ES-I3 (cell line): Measurements from ENCODE around the gene MTHFD1L.
"Not testable (repeated sequence)": the region's sequence is repeated elsewhere in the genome, so short reads cannot be mapped to it uniquely, and the experiment has no call there.

Experiments used
- H3K36me3 ChIP-seq: 2 replicates; pipeline ENCODE4 v1.6.1; 2013; ENCODE audit warnings: mild to moderate bottlenecking, low read length, control low read depth, moderate library complexity; ENCODE audit not compliant: insufficient read depth
- H3K4me1 ChIP-seq: 2 replicates; pipeline ENCODE4 v1.6.1; 2013; ENCODE audit warnings: mild to moderate bottlenecking, control low read depth, low read length; ENCODE audit not compliant: insufficient read depth
- H3K9ac ChIP-seq: 2 replicates; pipeline ENCODE4 v1.6.1; 2013; ENCODE audit warnings: low read depth, mild to moderate bottlenecking, low read length, moderate library complexity
- H3K9me3 ChIP-seq: 2 replicates; pipeline ENCODE4 v1.6.1; 2013; ENCODE audit warnings: mild to moderate bottlenecking, low read length, moderate library complexity; ENCODE audit not compliant: control insufficient read depth, insufficient read depth

The MTHFD1L gene

GRCh38 chr6:151075005-151075404 lies 209.5 kb downstream of the MTHFD1L start:
- H3K4me1 ChIP-seq, result no peaks in the 10 kb centered on the region
- no peaks in the 10 kb centered on the region for H3K36me3 ChIP-seq
- 0 out of 2 replicates have a peak, but pooled peaks cover 2% of the 10 kb centered on the region for H3K9me3 ChIP-seq
- H3K9ac ChIP-seq, result no peak overlapping the region

- Histone ChIP-seq H3K9me3 (0 out of 2 replicates have a peak, but pooled peaks cover 2% of the 10 kb centered on the region), H3K4me1 (no peaks in the 10 kb centered on the region), H3K9ac (no peak overlapping the region), H3K36me3 (no peaks in the 10 kb centered on the region)
Observed at GRCh38 chr6:151075527-151075926, 210.0 kb downstream of the MTHFD1L start.

GRCh38 chr6:151075930-151076555 lies 210.5 kb downstream of the MTHFD1L start:
- Histone ChIP-seq H3K9me3 (0 out of 2 replicates have a peak, but pooled peaks cover 2% of the 10 kb centered on the region), H3K9ac (no peak overlapping the region), H3K36me3 (no peaks in the 10 kb centered on the region), H3K4me1 (no peaks in the 10 kb centered on the region)

- Histone ChIP-seq H3K9ac (no peak overlapping the region), H3K36me3 (no peaks in the 10 kb centered on the region), H3K9me3 (no peaks in the 10 kb centered on the region), H3K4me1 (no peaks in the 10 kb centered on the region)
Observed at GRCh38 chr6:151078655-151079054, 213.2 kb downstream of the MTHFD1L start.

- H3K36me3 ChIP-seq, result no peaks in the 10 kb centered on the region
- no peaks in the 10 kb centered on the region for H3K4me1 ChIP-seq
- no peak overlapping the region for H3K9ac ChIP-seq
- no peaks in the 10 kb centered on the region for H3K9me3 ChIP-seq
Observed at GRCh38 chr6:151081656-151082055, 216.2 kb downstream of the MTHFD1L start.

- H3K9me3 ChIP-seq, result no peaks in the 10 kb centered on the region
- no peak overlapping the region for H3K9ac ChIP-seq
- no peaks in the 10 kb centered on the region for H3K4me1 ChIP-seq
- no peaks in the 10 kb centered on the region for H3K36me3 ChIP-seq
Observed at GRCh38 chr6:151082079-151082478, 216.6 kb downstream of the MTHFD1L start.

- H3K9ac ChIP-seq, result no peak overlapping the region
- no peaks in the 10 kb centered on the region for H3K36me3 ChIP-seq
- peaks cover 4% of the 10 kb centered on the region; the same call in 1 of the 2 replicates for H3K4me1 ChIP-seq
- H3K9me3 ChIP-seq, result no peaks in the 10 kb centered on the region
Observed at GRCh38 chr6:151084275-151084674, 218.8 kb downstream of the MTHFD1L start.

GRCh38 chr6:151087055-151087454 lies 221.6 kb downstream of the MTHFD1L start:
- not testable (repeated sequence) for H3K9me3 ChIP-seq, H3K36me3 ChIP-seq, H3K4me1 ChIP-seq, H3K9ac ChIP-seq

GRCh38 chr6:151087861-151088598 lies 222.5 kb downstream of the MTHFD1L start:
- H3K9me3 ChIP-seq, result no peaks in the 10 kb centered on the region
- H3K36me3 ChIP-seq, result no peaks in the 10 kb centered on the region; the same call in 1 of the 2 replicates
- H3K9ac ChIP-seq, result no peak overlapping the region
- H3K4me1 ChIP-seq, result peaks cover 8% of the 10 kb centered on the region

GRCh38 chr6:151088599-151088935 lies 223.1 kb downstream of the MTHFD1L start:
- no peaks in the 10 kb centered on the region for H3K9me3 ChIP-seq
- H3K36me3 ChIP-seq, result no peaks in the 10 kb centered on the region; the same call in 1 of the 2 replicates
- peaks cover 8% of the 10 kb centered on the region for H3K4me1 ChIP-seq
- no peak overlapping the region for H3K9ac ChIP-seq

GRCh38 chr6:151088963-151089362 lies 223.5 kb downstream of the MTHFD1L start:
- H3K9ac ChIP-seq, result no peak overlapping the region
- no peaks in the 10 kb centered on the region; the same call in 1 of the 2 replicates for H3K36me3 ChIP-seq
- peaks cover 8% of the 10 kb centered on the region for H3K4me1 ChIP-seq
- H3K9me3 ChIP-seq, result no peaks in the 10 kb centered on the region

GRCh38 chr6:151089978-151090377 lies 224.5 kb downstream of the MTHFD1L start:
- no peaks in the 10 kb centered on the region for H3K9me3 ChIP-seq
- no peaks in the 10 kb centered on the region; the same call in 1 of the 2 replicates for H3K36me3 ChIP-seq
- H3K4me1 ChIP-seq, result peaks cover 8% of the 10 kb centered on the region
- no peak overlapping the region for H3K9ac ChIP-seq

GRCh38 chr6:151091571-151091970 lies 226.1 kb downstream of the MTHFD1L start:
- H3K4me1 ChIP-seq, result peaks cover 8% of the 10 kb centered on the region
- no peak overlapping the region for H3K9ac ChIP-seq
- no peaks in the 10 kb centered on the region for H3K9me3 ChIP-seq
- H3K36me3 ChIP-seq, result peaks cover 6% of the 10 kb centered on the region; the same call in 1 of the 2 replicates

- Histone ChIP-seq H3K36me3 (peaks cover 6% of the 10 kb centered on the region; the same call in 1 of the 2 replicates), H3K9me3 (no peaks in the 10 kb centered on the region), H3K9ac (no peak overlapping the region), H3K4me1 (peaks cover 8% of the 10 kb centered on the region)
Observed at GRCh38 chr6:151092591-151092990, 227.1 kb downstream of the MTHFD1L start.

GRCh38 chr6:151093706-151094105 lies 228.2 kb downstream of the MTHFD1L start:
- H3K9ac ChIP-seq, result no peak overlapping the region
- peaks cover 5% of the 10 kb centered on the region; the same call in 1 of the 2 replicates for H3K4me1 ChIP-seq
- peaks cover 6% of the 10 kb centered on the region; the same call in 1 of the 2 replicates for H3K36me3 ChIP-seq
- no peaks in the 10 kb centered on the region for H3K9me3 ChIP-seq
